Natural killer cell treated with Interleukin-12 subunit alpha and Interleukin-12 subunit beta and Interleukin-15 and Interleukin-18, amount 100 ng/mL, for 72 hours (primary cell): ENCODE results near the gene POTEI. TPM values are rescaled to one million over a fixed set of nuclear protein-coding genes. Genes with fewer than 3 reads are reported as not detected.
"Not testable (repeated sequence)": the region's sequence is repeated elsewhere in the genome, so short reads cannot be mapped to it uniquely, and the experiment has no call there.

Experiments used
- ATAC-seq, 2 donors: fragments of 150-1000 bp; cut with Tn5 transposase in 1 of 2; sonication (Bioruptor Pico), chemical (Tn5 transposase) in 1 of 2; 2 replicates each; pipeline ENCODE4 v1.10.0; 2021
- DNase-seq: peaks from one replicate; pipeline ENCODE4 v3.0.0; 2022; ENCODE audit warnings: low spot score
- H3K27ac Mint-ChIP-seq, 2 donors: 1 replicate in 1 of 2; 2 replicates in 1 of 2; pipeline ENCODE4 v1.8.0; 2022; ENCODE audit warnings: mixed read lengths in 2 of 2, mild to moderate bottlenecking in 1 of 2, moderate library complexity in 1 of 2
- H3K27me3 Mint-ChIP-seq, 2 donors: 1 replicate in 1 of 2; 2 replicates in 1 of 2; pipeline ENCODE4 v1.8.0; 2022; ENCODE audit warnings: mixed read lengths in 2 of 2
- H3K36me3 Mint-ChIP-seq: one replicate; pipeline ENCODE4 v1.8.0; 2022; ENCODE audit warnings: mixed read lengths
- H3K4me1 Mint-ChIP-seq, 2 donors: 1 replicate in 1 of 2; 2 replicates in 1 of 2; pipeline ENCODE4 v1.8.0; 2022; ENCODE audit warnings: low read depth in 2 of 2, mixed read lengths in 2 of 2, mild to moderate bottlenecking in 1 of 2
- H3K4me3 Mint-ChIP-seq: one replicate; pipeline ENCODE4 v1.8.0; 2022; ENCODE audit warnings: mixed read lengths
- H3K9me3 Mint-ChIP-seq: 2 replicates; pipeline ENCODE4 v1.8.0; 2022; ENCODE audit warnings: mixed read lengths
- total RNA-seq, 2 donors: library from RNA; stranded (reverse); gene quantifications; one replicate each; pipeline ENCODE4 v1.2.3, GENCODE V29; 2022

Gene POTEI
- total RNA-seq, 2 donors from 2014 or later = not detected

GRCh38 chr2:130427631-130428030 is 81.5 kb downstream of the POTEI start:
- peak; percentile 61 to 64 for ATAC-seq
- H3K9me3 Mint-ChIP-seq, H3K36me3 Mint-ChIP-seq, DNase-seq, H3K27ac Mint-ChIP-seq, H3K4me1 Mint-ChIP-seq: not testable (repeated sequence)
- Mint-ChIP-seq H3K27me3 (peaks cover 2 to 17% of the 10 kb centered on the region in 2 donors), H3K4me3 (peak overlapping the region; percentile 80)

GRCh38 chr2:130418845-130419244 is 90.3 kb downstream of the POTEI start:
- DNase-seq, H3K36me3 Mint-ChIP-seq, H3K27me3 Mint-ChIP-seq, H3K4me1 Mint-ChIP-seq, ATAC-seq, H3K4me3 Mint-ChIP-seq, H3K27ac Mint-ChIP-seq, H3K9me3 Mint-ChIP-seq: not testable (repeated sequence)

- not testable (repeated sequence) for H3K27me3 Mint-ChIP-seq, ATAC-seq, H3K27ac Mint-ChIP-seq, H3K36me3 Mint-ChIP-seq, H3K4me1 Mint-ChIP-seq, H3K9me3 Mint-ChIP-seq, H3K4me3 Mint-ChIP-seq, DNase-seq
Measured at GRCh38 chr2:130416693-130417092, 92.4 kb downstream of the POTEI start.

Other genes with a start within 250 kb of the POTEI start
- gene IMP4, start 166.4 kb downstream of the POTEI start, total RNA-seq = 100 to 1,000 TPM in 1 of 2 donors, 10 to 100 TPM in 1; 94.1 to 198 TPM
- gene PTPN18, start 153.3 kb downstream of the POTEI start, total RNA-seq = 100 to 1,000 TPM in 1 of 2 donors, 10 to 100 TPM in 1; 97.9 to 101 TPM
- gene CFC1B, start 11.9 kb upstream of the POTEI start, total RNA-seq = not detected
- not detected for gene CFC1, start 90.2 kb upstream of the POTEI start, total RNA-seq
- not detected for gene POTEJ, start 102.1 kb upstream of the POTEI start, total RNA-seq
- gene GPR148, start 219.7 kb upstream of the POTEI start, total RNA-seq = not detected
- gene AMER3, start 246.2 kb upstream of the POTEI start, total RNA-seq = not detected